PFSK-1 (cell line): Measurements from ENCODE around the gene AFAP1L2.

Experiments used
- FOXP2 ChIP-seq: optimal IDR thresholded peaks from 2 replicates; pipeline ENCODE3; 2011; ENCODE audit warnings: borderline replicate concordance, control low read depth, inconsistent platforms; ENCODE audit not compliant: insufficient read depth; ENCODE audit errors: extremely low read length, extremely low read depth
- POLR2AphosphoS5 ChIP-seq: IDR thresholded peaks from 2 replicates; pipeline ENCODE4 v1.6.1; 2012; ENCODE audit warnings: low read depth, mild to moderate bottlenecking, control low read depth, low read length, moderate library complexity
- REST ChIP-seq, 2 experiments: IDR thresholded peaks; 2 replicates each; pipeline versions ENCODE4 v1.6.1 to v1.8.0; 2011 to 2012; ENCODE audit warnings: low read depth in 2 of 2, low read length in 2 of 2, control low read depth in 1 of 2, inconsistent platforms in 1 of 2, mild to moderate bottlenecking in 1 of 2, moderate library complexity in 1 of 2; ENCODE audit not compliant: insufficient read depth in 1 of 2
- SIN3A ChIP-seq: IDR thresholded peaks from 2 replicates; pipeline ENCODE4 v1.6.1; 2012; ENCODE audit warnings: mild to moderate bottlenecking, low read length, moderate library complexity, borderline replicate concordance; ENCODE audit not compliant: insufficient read depth
- TAF1 ChIP-seq: IDR thresholded peaks from 2 replicates; pipeline ENCODE4 v1.6.1; 2012; ENCODE audit warnings: low read length, control low read depth, borderline replicate concordance; ENCODE audit not compliant: insufficient read depth

Gene AFAP1L2

GRCh38 chr10:114398587-114399331 is 5.5 kb downstream of the AFAP1L2 start:
- no peak for TF ChIP-seq SIN3A
- TF ChIP-seq FOXP2, result no peak
- no peak for TF ChIP-seq POLR2AphosphoS5
- no peak for TF ChIP-seq REST (IDR thresholded peaks at IDR 0.05; ENCODE audit: insufficient read depth in 1 of 2, low read depth in 2 of 2, low read length in 2 of 2)
- no peak for TF ChIP-seq TAF1

GRCh38 chr10:114397651-114398145 is 6.6 kb downstream of the AFAP1L2 start:
- no peak for TF ChIP-seq SIN3A
- TF ChIP-seq TAF1, result no peak
- no peak for TF ChIP-seq FOXP2
- TF ChIP-seq REST (IDR thresholded peaks at IDR 0.05; ENCODE audit: insufficient read depth in 1 of 2, low read depth in 2 of 2, low read length in 2 of 2), result no peak
- TF ChIP-seq POLR2AphosphoS5, result no peak

GRCh38 chr10:114396464-114396863 is 7.8 kb downstream of the AFAP1L2 start:
- TF ChIP-seq FOXP2, result no peak
- TF ChIP-seq REST (IDR thresholded peaks at IDR 0.05; ENCODE audit: insufficient read depth in 1 of 2, low read depth in 2 of 2, low read length in 2 of 2), result no peak
- TF ChIP-seq POLR2AphosphoS5, result no peak
- no peak for TF ChIP-seq SIN3A
- TF ChIP-seq TAF1, result no peak

- no peak for TF ChIP-seq REST (IDR thresholded peaks at IDR 0.05; ENCODE audit: insufficient read depth in 1 of 2, low read depth in 2 of 2, low read length in 2 of 2)
- TF ChIP-seq FOXP2, result no peak
- TF ChIP-seq POLR2AphosphoS5, result no peak
- TF ChIP-seq SIN3A, result no peak
- TF ChIP-seq TAF1, result no peak
Observed at GRCh38 chr10:114395366-114396022, 8.8 kb downstream of the AFAP1L2 start.
